ENCODE measurements around the gene ERBB4. TPM values are rescaled to one million over a fixed set of nuclear protein-coding genes. Genes with fewer than 3 reads are reported as not detected.
A peak's percentile ranks its signal among the peaks of the same experiment; 100 is the strongest.

The ERBB4 gene
- total RNA-seq (ENCODE audit: unreplicated experiment), result 0.36 TPM
- long read RNA-seq, partial matches to known transcripts, result 1 of 1 reads
- long read RNA-seq, other reads (novel, unspliced or antisense), result 0 of 1 reads

DNA sequence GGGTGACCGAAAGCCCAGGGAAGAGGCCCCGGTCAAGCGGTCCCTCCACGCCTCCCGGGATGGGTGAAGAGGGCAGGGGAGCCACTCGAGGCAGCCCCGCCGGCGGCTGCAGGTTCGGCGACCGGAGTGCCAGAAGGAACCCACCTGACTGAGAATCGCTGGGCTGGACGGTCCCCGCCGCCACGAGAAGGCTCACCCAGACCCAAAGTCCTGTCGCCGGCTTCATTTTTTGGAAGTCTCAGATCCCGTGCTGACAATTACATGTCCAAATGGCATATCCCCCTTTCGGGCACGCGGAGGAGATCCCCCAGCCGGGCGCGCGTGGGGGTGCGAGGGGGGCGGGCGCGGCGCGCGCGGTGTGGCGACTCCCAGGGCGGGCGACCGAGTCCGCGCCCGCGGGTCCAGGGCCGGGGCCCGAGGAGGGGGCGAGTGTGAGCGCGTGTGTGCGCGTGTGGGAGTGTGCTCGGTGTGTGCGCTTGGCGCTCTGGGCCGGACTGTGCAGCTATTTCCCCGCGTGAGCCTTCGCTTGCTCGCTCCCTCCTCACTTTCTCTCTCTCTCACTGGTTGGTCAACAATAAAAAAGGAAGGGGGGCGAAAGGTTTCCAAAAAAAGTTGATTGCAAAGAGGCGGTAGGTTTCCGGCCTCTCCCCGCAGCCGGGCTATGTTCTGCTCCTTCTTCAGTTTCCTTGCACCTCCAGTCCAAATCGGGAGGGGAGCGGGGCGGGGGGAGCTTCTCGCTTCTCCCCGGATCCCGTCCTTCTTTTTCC is at the start of gene ERBB4:
Gene ERBB4 (minus strand): TSS at position 498 of the 767 bp plus-strand sequence. CDS start 272 bp downstream, at position 226.
- TF ChIP-seq, protein P1, sequence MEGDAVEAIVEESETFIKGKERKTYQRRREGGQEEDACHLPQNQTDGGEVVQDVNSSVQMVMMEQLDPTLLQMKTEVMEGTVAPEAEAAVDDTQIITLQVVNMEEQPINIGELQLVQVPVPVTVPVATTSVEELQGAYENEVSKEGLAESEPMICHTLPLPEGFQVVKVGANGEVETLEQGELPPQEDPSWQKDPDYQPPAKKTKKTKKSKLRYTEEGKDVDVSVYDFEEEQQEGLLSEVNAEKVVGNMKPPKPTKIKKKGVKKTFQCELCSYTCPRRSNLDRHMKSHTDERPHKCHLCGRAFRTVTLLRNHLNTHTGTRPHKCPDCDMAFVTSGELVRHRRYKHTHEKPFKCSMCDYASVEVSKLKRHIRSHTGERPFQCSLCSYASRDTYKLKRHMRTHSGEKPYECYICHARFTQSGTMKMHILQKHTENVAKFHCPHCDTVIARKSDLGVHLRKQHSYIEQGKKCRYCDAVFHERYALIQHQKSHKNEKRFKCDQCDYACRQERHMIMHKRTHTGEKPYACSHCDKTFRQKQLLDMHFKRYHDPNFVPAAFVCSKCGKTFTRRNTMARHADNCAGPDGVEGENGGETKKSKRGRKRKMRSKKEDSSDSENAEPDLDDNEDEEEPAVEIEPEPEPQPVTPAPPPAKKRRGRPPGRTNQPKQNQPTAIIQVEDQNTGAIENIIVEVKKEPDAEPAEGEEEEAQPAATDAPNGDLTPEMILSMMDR (IDR thresholded peaks at IDR 0.05; ENCODE audit: unreplicated experiment), result no peak
- H3K27ac Mint-ChIP-seq (ENCODE audit: unreplicated experiment), result no peak within 1 kb of the TSS
- DNase-seq (ENCODE audit: low spot score), result peak; percentile 18
- peak within 1 kb of the TSS; percentile 87 for H3K4me3 Mint-ChIP-seq (ENCODE audit: unreplicated experiment)
- H3K9me3 Mint-ChIP-seq (ENCODE audit: unreplicated experiment), result no peaks in the 10 kb centered on the region
- peaks cover 7% of the 10 kb centered on the region for H3K4me1 Mint-ChIP-seq (ENCODE audit: unreplicated experiment)
- H3K36me3 Mint-ChIP-seq (ENCODE audit: low read depth, unreplicated experiment), result no peaks in the 10 kb centered on the region
- peaks cover 11% of the 10 kb centered on the region for H3K27me3 Mint-ChIP-seq (ENCODE audit: unreplicated experiment)

DNA sequence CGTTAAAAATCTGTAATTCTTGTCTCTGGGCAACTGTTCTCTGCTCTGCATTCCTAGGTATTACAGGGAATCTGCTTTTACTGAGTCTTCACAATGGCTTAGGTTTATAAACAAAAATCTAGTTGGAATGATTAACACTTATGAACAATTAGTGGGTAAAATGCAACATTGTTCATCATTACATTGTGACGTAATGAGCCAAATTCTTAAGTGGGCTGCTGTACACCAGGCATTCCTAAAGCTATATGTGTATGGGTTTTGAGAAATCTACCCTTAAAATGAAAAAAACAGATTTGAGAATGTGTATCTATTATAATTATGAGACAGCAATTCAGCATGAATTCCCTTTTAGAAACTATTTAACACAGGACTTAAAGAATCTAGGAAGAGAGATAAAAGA is 41.5 kb upstream of the ERBB4 start:
- Mint-ChIP-seq H3K27me3 (ENCODE audit: unreplicated experiment) (peaks cover 1% of the 10 kb centered on the region), H3K27ac (ENCODE audit: unreplicated experiment) (no peak overlapping the region), H3K9me3 (ENCODE audit: unreplicated experiment) (no peaks in the 10 kb centered on the region), H3K4me1 (ENCODE audit: unreplicated experiment) (no peaks in the 10 kb centered on the region), H3K4me3 (ENCODE audit: unreplicated experiment) (no peak overlapping the region), H3K36me3 (ENCODE audit: low read depth, unreplicated experiment) (no peaks in the 10 kb centered on the region)
- TF ChIP-seq, protein P1 (IDR thresholded peaks at IDR 0.05; ENCODE audit: unreplicated experiment), result no peak
- no peak for DNase-seq (ENCODE audit: low spot score)

DNA sequence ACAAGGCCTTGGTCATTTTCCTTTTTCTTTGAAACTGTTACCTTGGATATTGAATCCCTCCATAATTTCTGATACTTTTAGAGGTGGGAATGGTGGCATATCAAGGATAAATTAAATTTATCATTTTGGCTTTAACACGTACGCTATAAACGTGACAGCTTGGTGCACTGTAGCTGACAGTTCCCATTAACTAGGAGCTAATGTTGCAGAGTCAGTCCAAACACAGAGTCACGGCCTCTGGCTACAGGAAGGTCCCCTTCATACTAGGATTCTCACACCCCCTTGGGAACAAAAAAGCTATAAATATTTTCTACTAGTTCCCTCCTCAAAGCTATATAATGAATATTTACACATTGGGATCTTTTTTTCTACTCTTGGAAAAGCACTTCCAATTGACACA is 17.7 kb upstream of the ERBB4 start:
- no peaks in the 10 kb centered on the region for H3K36me3 Mint-ChIP-seq (ENCODE audit: low read depth, unreplicated experiment)
- peaks cover 3% of the 10 kb centered on the region for H3K27me3 Mint-ChIP-seq (ENCODE audit: unreplicated experiment)
- TF ChIP-seq, protein P1 (IDR thresholded peaks at IDR 0.05; ENCODE audit: unreplicated experiment), result no peak
- DNase-seq (ENCODE audit: low spot score), result no peak
- no peaks in the 10 kb centered on the region for H3K9me3 Mint-ChIP-seq (ENCODE audit: unreplicated experiment)
- no peak overlapping the region for H3K4me3 Mint-ChIP-seq (ENCODE audit: unreplicated experiment)
- H3K27ac Mint-ChIP-seq (ENCODE audit: unreplicated experiment), result no peak overlapping the region
- H3K4me1 Mint-ChIP-seq (ENCODE audit: unreplicated experiment), result no peaks in the 10 kb centered on the region

DNA sequence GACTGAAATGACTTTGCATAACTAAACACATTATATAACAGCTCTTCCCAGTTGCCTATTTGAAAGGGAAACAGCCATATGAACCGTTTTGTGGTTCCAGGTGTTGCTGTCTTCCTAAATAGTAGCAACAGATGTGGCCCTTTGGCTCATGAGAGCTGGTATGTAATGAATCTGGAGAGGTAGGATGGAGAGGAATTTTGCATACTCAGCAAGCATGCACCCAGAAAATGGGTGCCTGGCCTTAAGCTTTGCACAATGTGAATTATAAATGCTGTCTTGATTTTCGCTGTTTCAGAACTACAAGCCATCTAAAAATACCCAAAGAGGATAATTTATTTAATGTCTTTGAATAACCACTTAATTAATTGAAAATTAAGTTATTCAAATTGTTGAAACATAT is 15.6 kb upstream of the ERBB4 start:
- no peak overlapping the region for H3K27ac Mint-ChIP-seq (ENCODE audit: unreplicated experiment)
- H3K4me1 Mint-ChIP-seq (ENCODE audit: unreplicated experiment), result peaks cover 2% of the 10 kb centered on the region
- TF ChIP-seq, protein P1 (IDR thresholded peaks at IDR 0.05; ENCODE audit: unreplicated experiment), result no peak
- H3K4me3 Mint-ChIP-seq (ENCODE audit: unreplicated experiment), result no peak overlapping the region
- no peaks in the 10 kb centered on the region for H3K9me3 Mint-ChIP-seq (ENCODE audit: unreplicated experiment)
- DNase-seq (ENCODE audit: low spot score), result no peak
- H3K27me3 Mint-ChIP-seq (ENCODE audit: unreplicated experiment), result peaks cover 3% of the 10 kb centered on the region
- H3K36me3 Mint-ChIP-seq (ENCODE audit: low read depth, unreplicated experiment), result no peaks in the 10 kb centered on the region

DNA sequence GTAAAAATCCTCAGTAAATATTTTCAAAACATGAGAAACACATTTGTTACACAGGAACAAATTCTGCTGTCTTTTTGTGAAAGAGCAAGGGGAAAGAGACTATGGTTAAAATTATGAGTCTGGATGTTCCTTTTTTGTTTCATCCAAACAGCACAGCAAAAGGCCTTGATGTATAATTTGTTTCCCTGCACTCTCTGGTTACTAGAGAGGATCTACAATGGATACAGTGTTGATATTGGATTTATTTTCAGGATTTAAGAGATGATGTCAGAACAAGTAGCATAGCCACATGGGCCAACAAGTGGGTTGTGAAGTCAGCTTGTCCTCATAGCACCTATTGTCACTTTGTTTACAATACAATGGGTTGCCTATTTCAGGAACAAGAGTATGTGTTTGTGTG is 11.3 kb upstream of the ERBB4 start:
- no peak overlapping the region for H3K27ac Mint-ChIP-seq (ENCODE audit: unreplicated experiment)
- H3K4me1 Mint-ChIP-seq (ENCODE audit: unreplicated experiment), result peaks cover 2% of the 10 kb centered on the region
- H3K27me3 Mint-ChIP-seq (ENCODE audit: unreplicated experiment), result peaks cover 3% of the 10 kb centered on the region
- H3K4me3 Mint-ChIP-seq (ENCODE audit: unreplicated experiment), result no peak overlapping the region
- no peaks in the 10 kb centered on the region for H3K9me3 Mint-ChIP-seq (ENCODE audit: unreplicated experiment)
- TF ChIP-seq, protein P1 (IDR thresholded peaks at IDR 0.05; ENCODE audit: unreplicated experiment), result no peak
- no peaks in the 10 kb centered on the region for H3K36me3 Mint-ChIP-seq (ENCODE audit: low read depth, unreplicated experiment)
- DNase-seq (ENCODE audit: low spot score), result no peak
